Nephron progenitor cell (in vitro differentiated cells): ENCODE results near the gene SNRPD3.

Source experiments
- DNase-seq: peaks from one replicate; pipeline ENCODE4 v3.0.0; 2021
- H3K27ac Mint-ChIP-seq: 2 replicates; pipeline ENCODE4 v1.8.0; 2021; ENCODE audit warnings: mild to moderate bottlenecking, moderate library complexity, mixed read lengths
- H3K27me3 Mint-ChIP-seq: 2 replicates; pipeline ENCODE4 v1.8.0; 2021; ENCODE audit warnings: mild to moderate bottlenecking, low read depth, mixed read lengths; ENCODE audit not compliant: poor library complexity
- H3K36me3 Mint-ChIP-seq: 2 replicates; pipeline ENCODE4 v1.8.0; 2021; ENCODE audit warnings: low read depth, mixed read lengths
- H3K4me1 Mint-ChIP-seq: 2 replicates; pipeline ENCODE4 v1.8.0; 2021; ENCODE audit warnings: mixed read lengths
- H3K4me3 Mint-ChIP-seq: 2 replicates; pipeline ENCODE4 v1.8.0; 2021; ENCODE audit warnings: mild to moderate bottlenecking, moderate library complexity, mixed read lengths
- H3K9me3 Mint-ChIP-seq: 2 replicates; pipeline ENCODE4 v1.8.0; 2021; ENCODE audit warnings: mild to moderate bottlenecking, moderate library complexity, mixed read lengths
- TF ChIP-seq, protein P1 (sequence below): fragments of 200-600 bp; sonication (generic); IDR thresholded peaks from 2 replicates; pipeline ENCODE4 v1.5.0; 2021; ENCODE audit warnings: antibody characterized with exemption

SNRPD3 gene

DNA sequence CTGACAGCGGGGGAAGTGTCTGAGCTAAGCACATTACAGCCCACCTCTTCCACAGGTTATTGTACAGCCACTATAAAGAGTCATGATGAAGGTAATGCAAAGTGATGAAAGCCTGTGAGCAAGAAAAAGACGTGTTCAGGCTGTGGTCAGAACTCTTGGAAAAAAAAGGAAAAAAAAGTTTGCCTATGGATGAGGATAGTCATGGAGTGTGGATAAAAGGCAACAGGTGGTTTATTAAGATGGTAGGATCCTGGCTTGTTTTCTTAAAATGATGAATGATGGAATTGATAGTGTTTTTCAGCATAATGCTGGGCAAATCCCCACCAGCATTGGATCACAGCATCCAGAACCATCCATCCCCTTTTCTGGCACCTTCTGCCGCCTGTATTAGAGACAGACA, 37.6 kb upstream of the SNRPD3 start:
- no peak for DNase-seq
- H3K9me3 Mint-ChIP-seq = no peaks in the 10 kb centered on the region
- TF ChIP-seq, protein P1, sequence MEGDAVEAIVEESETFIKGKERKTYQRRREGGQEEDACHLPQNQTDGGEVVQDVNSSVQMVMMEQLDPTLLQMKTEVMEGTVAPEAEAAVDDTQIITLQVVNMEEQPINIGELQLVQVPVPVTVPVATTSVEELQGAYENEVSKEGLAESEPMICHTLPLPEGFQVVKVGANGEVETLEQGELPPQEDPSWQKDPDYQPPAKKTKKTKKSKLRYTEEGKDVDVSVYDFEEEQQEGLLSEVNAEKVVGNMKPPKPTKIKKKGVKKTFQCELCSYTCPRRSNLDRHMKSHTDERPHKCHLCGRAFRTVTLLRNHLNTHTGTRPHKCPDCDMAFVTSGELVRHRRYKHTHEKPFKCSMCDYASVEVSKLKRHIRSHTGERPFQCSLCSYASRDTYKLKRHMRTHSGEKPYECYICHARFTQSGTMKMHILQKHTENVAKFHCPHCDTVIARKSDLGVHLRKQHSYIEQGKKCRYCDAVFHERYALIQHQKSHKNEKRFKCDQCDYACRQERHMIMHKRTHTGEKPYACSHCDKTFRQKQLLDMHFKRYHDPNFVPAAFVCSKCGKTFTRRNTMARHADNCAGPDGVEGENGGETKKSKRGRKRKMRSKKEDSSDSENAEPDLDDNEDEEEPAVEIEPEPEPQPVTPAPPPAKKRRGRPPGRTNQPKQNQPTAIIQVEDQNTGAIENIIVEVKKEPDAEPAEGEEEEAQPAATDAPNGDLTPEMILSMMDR = no peak
- H3K27me3 Mint-ChIP-seq = peaks cover 60% of the 10 kb centered on the region
- H3K4me1 Mint-ChIP-seq = peaks cover 9% of the 10 kb centered on the region
- H3K27ac Mint-ChIP-seq = no peak overlapping the region
- H3K4me3 Mint-ChIP-seq = no peak overlapping the region
- H3K36me3 Mint-ChIP-seq = no peaks in the 10 kb centered on the region

DNA sequence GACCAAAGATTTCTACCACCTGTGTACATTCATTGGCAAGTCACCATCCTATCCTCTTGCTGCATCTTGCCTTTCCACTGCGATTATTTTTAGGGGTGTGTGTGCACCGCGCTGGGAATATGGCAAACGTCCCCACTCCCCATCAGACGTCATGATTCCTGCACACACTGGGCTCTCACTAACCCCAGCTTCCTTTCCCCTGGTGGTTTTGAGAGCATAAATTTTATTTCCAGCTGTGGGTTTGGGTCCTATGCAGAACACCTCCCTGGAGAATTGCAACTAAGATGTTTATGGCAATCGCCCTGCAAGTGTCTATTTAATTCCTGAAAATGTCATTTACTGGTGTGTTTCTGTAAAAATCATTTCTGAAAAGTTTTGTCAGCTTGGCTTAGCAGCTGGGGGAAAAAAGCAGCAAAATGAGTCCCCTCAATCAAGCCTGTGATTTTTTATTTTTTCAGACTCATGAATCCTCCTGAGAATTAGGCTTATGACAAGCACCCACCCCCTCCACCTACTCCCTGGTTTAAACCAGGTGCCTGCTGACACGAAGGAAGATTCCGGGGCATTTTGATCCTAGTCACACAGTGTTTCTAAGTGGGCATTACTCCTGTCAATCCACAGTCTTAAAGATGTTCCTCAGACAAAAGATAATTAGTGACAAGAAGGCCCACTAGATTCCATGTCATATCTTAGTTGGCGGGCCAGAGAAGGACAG, 36.9 kb upstream of the SNRPD3 start:
- peaks cover 53% of the 10 kb centered on the region for H3K27me3 Mint-ChIP-seq
- H3K4me3 Mint-ChIP-seq = no peak overlapping the region
- TF ChIP-seq, protein P1 = no peak
- H3K36me3 Mint-ChIP-seq = no peaks in the 10 kb centered on the region
- no peak for DNase-seq
- H3K9me3 Mint-ChIP-seq = no peaks in the 10 kb centered on the region
- peaks cover 9% of the 10 kb centered on the region for H3K4me1 Mint-ChIP-seq
- no peak overlapping the region for H3K27ac Mint-ChIP-seq

DNA sequence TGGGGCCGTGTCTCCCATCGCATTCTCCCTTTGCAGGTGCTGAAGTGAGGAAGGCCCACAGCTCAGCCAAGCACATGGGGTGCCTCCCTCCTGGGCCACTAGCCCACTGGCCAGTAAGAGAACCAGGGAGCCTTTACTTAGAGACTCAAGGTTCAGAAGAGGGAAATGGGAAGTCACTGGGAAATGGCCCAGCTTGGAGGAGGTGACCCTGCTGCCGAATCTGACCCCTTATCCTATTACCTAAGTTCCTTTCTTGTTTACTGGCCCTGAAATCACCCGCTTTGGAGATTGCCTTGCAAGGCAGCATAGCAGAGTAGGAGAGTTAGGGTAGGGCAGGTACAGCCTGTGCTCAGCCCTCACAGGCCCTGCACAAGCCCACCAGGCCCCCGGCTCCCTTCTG, 36.3 kb upstream of the SNRPD3 start:
- Mint-ChIP-seq H3K4me3 (no peak overlapping the region), H3K27me3 (peaks cover 48% of the 10 kb centered on the region), H3K36me3 (no peaks in the 10 kb centered on the region), H3K27ac (no peak overlapping the region), H3K9me3 (no peaks in the 10 kb centered on the region), H3K4me1 (peaks cover 9% of the 10 kb centered on the region)
- no peak for DNase-seq
- TF ChIP-seq, protein P1 = no peak

DNA sequence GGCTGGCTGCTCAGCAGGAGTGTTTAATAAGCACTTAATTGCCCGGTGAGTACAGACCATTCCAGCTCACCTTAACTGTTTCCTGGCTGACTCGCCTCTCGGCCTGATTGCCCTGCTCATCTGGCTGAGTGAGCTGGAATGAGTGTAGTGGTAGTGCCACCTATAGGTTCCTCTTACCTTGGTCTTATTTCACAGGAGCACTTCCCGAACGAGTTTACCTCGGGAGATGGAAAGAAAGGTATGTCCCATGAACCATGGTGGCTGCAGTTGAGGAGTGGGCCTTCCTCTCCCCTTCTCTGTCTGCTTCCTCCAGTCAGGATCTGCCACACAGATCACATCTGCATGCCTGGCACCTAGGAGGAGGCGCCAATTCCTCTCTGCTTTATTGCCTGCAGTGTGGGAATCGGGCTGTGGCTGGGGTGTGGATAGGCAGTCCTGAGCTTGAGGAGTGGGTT, 34.0 kb upstream of the SNRPD3 start:
- TF ChIP-seq, protein P1 = peak; percentile 38
- no peak for DNase-seq
- H3K9me3 Mint-ChIP-seq = no peaks in the 10 kb centered on the region
- no peak overlapping the region for H3K27ac Mint-ChIP-seq
- H3K27me3 Mint-ChIP-seq = peaks cover 34% of the 10 kb centered on the region
- H3K4me3 Mint-ChIP-seq = no peak overlapping the region
- peaks cover 9% of the 10 kb centered on the region for H3K4me1 Mint-ChIP-seq
- no peaks in the 10 kb centered on the region for H3K36me3 Mint-ChIP-seq

DNA sequence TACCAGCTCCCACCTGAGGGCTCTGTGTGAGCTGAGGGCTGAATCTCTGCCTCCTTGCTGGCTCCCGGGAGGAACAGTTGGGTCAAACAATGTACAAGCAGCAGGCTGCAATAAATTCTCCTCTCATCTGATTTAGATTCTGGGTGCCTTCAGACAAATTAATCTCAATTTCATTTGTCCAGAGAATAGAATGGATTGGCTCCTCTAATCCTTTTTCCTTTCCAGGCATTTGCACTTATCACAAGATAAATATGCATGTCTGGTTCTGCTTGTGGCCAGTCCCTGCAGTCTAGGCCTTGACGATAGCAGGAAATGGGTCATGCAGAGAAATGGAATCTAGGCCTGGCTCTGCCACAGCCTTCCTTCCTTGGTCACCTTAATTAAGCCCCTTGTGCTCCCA, 31.9 kb upstream of the SNRPD3 start:
- Mint-ChIP-seq H3K4me3 (no peak overlapping the region), H3K4me1 (peaks cover 9% of the 10 kb centered on the region), H3K9me3 (no peaks in the 10 kb centered on the region), H3K36me3 (no peaks in the 10 kb centered on the region), H3K27me3 (peaks cover 21% of the 10 kb centered on the region), H3K27ac (no peak overlapping the region)
- TF ChIP-seq, protein P1 = no peak
- DNase-seq = no peak

DNA sequence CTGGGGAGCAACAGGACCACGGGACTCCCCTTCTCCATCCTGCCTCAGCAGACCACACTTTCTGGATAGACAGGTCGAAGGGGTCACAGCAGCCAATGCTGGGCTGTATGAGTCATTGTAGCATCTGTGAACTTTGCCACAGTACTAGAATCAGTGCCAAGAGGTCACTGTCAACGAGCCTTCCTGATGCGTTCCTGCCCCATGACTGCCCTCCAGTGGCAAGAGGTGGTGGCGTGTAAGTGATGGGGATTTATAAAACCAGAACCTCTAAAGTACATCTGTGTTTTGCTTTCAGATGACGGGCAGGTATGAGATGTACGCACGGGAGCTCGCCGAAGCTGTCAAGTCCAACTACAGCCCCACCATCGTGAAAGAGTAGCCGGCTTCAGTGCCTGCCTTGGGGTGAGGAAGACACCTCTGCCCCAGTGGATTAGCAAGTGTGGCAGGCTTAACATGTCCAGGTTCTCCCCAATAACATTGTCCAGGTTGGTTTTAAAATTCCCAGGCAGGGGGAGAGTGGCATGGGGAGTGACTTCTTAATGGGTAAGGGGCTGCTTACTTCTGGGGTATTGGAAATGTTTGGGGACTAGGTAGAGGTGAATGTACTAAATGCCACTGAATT, 30.3 kb upstream of the SNRPD3 start:
- peaks cover 15% of the 10 kb centered on the region for H3K27me3 Mint-ChIP-seq
- DNase-seq = peak; percentile 78
- H3K4me3 Mint-ChIP-seq = no peak overlapping the region
- no peaks in the 10 kb centered on the region for H3K36me3 Mint-ChIP-seq
- TF ChIP-seq, protein P1 = peak; percentile 82
- H3K9me3 Mint-ChIP-seq = no peaks in the 10 kb centered on the region
- H3K27ac Mint-ChIP-seq = no peak overlapping the region
- H3K4me1 Mint-ChIP-seq = peaks cover 9% of the 10 kb centered on the region
